ENCODE measurements around the gene LRP1B.
"Not testable (repeated sequence)": the region's sequence is repeated elsewhere in the genome, so short reads cannot be mapped to it uniquely, and the experiment has no call there.

Gene LRP1B

DNA sequence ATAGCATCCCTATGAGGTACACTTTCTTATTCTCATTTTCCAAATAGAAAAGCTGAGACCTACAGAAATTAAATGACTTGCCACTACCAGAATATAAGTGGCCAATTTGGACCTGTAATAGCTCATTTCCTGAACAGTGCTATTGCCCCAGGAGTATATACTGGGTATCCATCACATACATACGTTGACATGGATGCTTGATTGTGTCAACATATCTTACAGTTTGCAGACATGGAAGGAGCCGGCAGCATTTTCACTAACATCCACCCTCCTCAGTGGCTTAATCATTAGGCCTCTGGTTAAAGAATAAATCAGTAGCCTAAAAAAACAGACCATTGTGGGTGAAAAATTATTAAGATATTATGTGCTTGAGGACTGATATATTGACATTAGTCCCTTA is 829.3 kb downstream of the LRP1B start:
- DNase-seq (ENCODE audit: low read depth): no peak

DNA sequence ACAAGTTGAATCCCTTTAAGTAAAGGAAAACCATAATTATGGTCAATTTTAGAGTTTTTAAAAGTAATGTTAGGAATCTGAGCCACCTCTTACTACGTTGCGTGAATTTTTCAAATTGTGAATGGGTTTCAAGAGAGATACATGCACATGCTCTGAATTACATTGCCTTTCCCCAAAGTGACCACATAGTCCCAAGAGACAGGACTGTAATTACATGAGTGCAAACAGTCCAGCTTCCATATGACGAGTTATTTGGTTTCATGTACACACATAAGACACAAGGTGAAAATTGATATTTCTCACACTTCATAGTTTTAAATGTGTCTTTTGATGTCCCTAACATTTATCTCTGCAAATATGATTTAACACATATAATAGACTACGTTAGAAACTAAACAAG is 850.8 kb downstream of the LRP1B start:
- DNase-seq (ENCODE audit: low read depth): no peak

DNA sequence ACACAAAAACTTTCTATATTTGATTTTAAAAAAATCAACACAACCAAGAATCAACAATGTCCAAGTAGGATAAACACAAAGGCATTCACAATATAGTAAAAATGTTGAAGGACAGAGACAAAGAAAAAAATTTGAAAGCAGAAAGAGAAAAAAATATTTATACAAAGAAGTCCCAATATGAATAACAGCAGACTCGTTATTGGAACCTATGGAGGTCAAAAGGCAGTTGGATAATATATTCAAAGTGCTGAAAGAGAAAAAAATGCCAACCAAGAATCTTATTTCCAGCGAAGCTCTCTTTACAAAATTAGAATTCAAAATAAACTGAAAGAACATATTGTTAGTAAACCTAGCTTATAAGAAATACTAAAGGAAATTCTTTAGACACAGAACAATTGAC is 859.5 kb downstream of the LRP1B start:
- DNase-seq (ENCODE audit: low read depth): no peak

DNA sequence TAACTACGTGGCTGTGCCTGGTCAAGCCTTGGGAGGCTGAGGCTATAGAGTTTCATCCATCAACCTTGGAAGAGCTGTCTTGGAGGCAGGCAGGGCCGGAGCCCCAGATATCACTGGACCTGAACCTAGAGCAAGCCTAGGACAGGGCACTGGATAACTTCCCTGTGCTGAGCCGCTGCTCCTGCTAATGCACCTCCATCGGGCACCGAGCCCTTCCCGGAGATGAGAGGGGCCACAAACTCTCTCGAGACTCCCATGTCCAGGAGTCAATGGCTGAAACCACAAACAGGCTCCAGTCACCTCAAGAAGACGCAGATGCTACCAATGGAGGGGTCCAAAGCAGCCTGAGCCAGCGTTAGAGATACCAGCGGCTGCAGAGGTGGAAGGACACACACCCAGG is 866.0 kb downstream of the LRP1B start:
- DNase-seq (ENCODE audit: low read depth): no peak

DNA sequence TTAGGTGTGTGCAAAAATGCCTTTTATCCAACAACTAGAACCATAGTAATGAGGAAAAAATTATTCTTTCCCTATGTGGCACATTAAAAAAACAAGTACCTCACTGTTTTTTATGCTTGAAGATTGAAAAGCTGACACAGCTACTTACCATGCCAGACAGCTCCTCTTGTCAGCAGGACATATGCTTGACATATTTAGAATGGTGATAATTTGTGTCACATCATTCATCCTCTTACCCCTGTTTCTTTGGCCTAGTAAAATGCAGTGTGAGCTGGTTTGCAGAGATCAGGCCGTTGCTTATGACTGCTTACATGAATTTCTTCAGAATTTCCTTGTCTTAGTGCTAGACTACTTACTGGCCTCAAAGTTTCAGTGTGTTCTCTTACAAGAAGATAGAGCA is 869.9 kb downstream of the LRP1B start:
- no peak for DNase-seq (ENCODE audit: low read depth)

DNA sequence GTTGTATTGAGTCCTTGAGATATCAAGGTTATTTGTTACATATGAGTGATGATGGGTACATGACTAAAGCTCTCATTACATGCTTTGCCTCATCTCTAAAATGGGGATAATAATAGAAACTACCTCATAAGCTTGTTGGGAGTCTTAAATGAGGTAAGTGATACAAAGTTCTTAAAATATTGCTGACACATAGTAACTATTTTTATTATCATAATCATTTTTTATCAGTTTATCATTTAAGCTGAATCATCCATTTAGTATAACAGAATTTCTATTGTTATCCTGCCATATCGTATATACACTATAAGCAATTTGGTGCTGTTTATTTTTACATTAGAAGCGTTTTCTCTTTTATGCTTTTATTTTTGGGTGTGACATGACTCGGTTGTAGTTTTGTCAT is 871.1 kb downstream of the LRP1B start:
- DNase-seq (ENCODE audit: low read depth): no peak

DNA sequence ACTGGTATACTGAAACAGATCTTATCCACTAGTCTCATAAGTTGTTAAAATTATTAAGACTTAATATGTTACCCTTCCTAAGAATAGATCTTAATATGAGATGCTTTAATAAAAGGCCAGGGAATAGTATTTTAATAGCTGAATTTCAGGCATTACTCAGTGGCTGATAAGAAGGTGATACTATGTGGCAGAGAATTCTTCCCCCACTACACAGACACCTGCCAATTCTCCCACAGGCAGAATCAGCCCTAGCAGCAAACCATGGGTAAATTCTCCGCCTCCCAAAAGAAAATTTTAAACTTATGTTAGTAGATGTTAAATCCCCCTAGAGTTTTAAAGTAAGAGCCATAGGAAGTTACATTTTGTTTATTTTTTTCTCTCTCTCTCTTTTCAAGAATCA is 888.8 kb downstream of the LRP1B start:
- DNase-seq (ENCODE audit: low read depth): no peak

DNA sequence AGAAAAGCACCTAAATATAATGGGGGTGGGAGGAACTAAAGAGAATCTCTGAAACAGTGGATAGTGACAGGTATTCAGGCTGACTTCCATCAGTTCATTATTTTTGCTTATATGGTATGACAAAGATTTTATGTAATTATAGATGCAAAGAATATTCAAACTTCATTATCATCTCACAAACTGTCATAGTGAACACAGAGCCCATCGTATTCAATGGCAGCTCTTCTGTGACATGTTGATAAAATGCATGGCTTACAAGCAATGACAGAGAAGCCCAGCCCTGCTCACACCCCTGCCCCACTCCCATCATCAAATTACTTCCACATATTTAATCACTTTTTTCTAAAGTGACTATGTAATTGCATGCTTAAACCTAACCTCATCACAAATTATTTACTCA is 904.3 kb downstream of the LRP1B start:
- DNase-seq (ENCODE audit: low read depth): no peak

DNA sequence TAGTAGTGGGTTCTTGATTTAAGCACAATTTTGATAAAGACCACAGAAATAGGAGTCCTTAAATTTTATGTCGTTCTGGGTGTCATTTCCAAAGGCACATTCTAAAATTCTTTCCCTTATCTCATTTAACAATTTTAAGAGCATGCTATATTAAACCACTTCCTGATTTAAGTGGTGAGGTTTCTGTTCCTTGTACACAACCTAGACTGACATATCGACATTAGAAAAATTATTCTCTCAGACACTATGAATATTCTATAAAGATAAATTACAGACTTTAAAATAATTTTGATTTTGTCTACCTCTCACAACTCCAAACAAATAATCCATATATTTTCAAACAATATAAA is 923.8 kb downstream of the LRP1B start:
- DNase-seq (ENCODE audit: low read depth): no peak

DNA sequence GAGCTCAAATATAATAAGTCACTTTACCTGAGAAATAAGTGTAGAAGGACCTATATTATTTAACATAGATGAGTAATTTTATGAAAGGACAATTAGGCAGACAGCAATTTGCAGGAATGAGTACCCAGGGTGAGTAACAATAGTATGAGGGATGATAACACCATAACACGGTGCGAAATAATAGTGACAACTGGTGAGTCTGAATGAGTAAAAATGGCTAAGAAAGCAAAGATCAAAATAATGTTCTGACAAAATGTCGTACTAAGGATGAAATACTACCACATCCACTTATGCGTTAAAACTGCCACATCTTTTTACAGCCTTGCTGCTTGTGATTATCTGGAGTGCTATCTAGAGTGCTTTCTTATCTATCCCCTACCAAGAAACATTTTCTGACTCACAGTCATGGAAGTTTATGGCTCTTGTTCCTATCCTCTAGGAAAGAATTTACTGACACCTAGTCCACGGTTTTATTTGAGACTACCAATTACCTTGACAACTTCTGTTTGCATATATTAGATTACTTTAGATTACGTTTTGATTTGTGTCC is 929.7 kb downstream of the LRP1B start:
- no peak for DNase-seq (ENCODE audit: low read depth)

DNA sequence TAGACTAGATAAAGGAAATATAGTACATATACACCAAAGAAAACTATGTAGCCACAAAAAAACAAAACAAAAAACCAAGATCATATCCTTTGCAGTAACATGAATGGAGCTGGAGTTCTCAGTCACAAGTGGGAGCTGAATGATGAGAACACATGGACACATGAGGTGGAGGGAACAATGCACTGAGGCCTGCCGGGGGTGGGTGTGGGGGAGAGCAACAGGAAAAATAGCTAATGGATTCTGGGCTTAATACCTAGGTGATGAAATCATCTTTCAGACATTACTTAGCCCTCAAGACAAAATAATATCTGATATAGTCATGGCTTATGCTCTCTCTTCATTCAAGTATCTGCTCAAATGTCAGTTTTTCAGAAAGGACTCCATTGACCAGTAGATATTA is 930.6 kb downstream of the LRP1B start:
- no peak for DNase-seq (ENCODE audit: low read depth)

DNA sequence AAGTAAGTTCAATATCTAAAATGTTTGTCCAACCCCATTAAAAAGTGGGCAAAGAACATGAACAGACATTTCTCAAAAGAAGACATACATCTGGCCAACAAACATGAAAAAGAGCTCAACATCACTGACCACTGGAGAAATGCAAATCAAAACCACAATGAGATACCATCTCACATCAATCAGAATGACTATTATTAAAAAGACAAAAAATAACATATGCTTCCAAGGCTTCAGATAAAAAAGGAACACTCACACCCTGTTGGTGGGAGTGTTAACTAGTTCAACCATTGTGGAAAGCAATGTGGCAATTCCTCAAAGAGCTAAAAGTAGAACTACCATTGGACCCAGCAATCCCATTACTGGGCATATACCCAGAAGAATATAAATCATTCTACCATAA is 931.1 kb downstream of the LRP1B start:
- DNase-seq (ENCODE audit: low read depth): no peak

DNA sequence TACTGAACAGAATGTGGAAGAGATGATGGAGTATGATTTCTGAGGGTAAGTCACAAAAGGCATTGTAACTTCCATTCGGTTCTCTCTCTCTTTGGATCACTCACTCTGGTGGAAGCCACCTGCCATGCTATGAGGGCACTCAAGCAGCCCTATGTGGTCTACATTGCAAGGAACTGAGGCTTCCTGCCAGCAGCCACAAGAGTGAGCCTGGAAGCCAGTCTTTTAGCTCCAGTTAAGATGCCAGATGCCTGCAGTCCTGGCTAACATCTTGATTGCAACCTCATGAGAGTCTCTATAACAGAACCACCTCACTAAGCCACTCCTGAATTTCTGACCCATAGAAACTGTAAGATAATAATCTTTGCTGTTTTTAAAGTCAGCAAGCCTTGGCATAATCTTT is 935.7 kb downstream of the LRP1B start:
- DNase-seq (ENCODE audit: low read depth): no peak

DNA sequence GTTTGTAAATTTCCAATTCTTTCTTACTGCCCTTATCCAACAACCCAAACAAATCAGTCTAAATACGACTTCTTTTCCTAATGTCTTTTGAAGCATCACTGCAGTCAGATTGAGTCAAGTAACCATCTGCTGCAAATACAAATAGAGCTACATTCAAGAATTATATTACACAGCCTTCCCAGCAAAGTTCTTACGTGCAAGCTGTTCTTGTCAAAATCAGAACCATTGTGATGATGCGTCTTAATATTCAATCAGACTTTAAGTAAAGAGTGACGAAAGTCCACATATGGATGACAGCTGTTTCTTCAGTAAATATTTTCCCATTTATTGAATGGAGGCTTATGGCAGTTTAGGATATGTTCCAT is 943.8 kb downstream of the LRP1B start:
- peak; percentile 38 for DNase-seq (ENCODE audit: low read depth)

DNA sequence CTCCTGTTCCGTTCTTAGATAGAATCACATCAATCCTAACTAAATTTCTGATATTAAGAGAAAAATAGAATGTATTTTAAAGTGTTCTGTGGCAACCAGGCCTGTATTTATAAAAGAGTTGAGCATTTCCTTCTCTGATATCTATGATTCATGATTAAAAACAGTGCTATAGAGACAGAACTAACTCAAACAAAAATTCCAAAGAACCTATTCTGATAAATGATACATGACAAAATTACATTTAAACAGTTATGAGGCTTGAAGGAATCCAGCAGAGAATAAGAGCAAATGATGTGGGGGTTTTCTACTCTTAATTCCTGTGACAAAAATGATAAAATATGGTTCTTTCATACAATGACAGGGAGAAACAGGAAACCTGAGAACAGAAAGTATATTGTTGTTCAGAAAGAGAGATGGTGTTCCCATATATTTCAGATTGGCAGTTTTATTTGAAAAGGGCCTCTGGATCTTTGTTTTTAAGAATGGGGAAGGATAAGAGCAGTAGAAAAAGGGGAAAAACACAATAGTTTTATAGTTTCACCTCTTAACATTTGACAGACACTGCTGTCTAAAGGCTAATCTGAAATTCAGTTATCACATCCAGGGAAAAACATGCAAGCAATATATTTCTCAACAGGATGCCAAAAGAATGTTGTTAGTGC is 944.3 kb downstream of the LRP1B start:
- no peak for DNase-seq (ENCODE audit: low read depth)

DNA sequence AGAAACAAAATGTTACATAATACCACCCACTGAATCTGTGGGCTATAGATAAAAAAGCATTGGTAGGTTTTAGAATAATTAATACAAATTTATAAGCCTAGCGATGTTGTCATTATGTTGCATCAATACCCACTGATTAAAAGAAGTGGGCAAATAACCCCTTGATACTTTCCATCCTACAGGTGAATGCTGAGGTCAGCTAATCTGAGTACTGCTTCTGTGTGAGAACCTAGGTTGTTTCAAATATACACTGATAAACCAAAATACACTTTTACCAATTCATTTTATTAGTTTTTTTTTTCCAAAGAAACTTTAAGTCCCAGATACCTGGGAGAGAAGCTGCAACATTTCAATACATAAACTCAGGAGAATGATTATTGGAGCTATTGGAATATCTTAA is 948.6 kb downstream of the LRP1B start:
- no peak for DNase-seq (ENCODE audit: low read depth)

DNA sequence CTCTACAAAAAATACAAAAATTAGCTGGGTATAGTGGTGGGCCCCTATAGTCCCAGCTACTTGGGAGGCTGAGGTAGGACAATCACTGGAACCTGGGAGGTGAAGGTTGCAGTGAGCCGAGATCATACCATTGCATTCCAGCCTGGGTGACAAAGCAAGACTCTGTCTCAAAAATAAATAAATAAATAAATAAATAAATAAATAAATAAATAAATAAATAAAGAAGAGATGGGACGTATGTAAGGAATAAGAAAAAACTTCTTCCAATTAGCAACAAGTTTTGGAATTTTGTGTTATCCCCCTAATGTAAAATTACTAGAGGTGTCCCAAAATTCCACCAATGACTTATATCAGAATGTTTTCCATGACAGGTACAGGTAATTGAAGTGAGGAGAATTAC is 961.7 kb downstream of the LRP1B start:
- DNase-seq (ENCODE audit: low read depth): not testable (repeated sequence)

DNA sequence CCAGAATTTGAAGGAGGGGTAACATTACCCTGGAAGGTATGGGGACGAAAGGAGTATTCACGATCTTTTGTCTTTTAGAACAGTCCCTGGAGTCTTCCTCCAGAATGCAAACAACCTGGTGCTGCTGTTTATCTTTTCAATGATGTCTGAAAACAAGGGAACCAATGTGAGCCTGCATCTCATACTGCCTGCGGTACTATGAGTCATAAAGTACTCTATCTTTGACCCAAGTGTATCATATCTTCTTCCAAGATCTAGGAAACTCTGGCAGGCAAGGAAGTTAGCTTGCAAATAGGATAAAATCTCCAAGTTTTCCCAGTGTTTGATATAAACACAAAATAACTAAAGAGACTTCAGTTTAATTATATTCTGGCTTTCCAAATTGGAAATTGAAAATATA is 968.5 kb downstream of the LRP1B start:
- DNase-seq (ENCODE audit: low read depth): no peak

DNA sequence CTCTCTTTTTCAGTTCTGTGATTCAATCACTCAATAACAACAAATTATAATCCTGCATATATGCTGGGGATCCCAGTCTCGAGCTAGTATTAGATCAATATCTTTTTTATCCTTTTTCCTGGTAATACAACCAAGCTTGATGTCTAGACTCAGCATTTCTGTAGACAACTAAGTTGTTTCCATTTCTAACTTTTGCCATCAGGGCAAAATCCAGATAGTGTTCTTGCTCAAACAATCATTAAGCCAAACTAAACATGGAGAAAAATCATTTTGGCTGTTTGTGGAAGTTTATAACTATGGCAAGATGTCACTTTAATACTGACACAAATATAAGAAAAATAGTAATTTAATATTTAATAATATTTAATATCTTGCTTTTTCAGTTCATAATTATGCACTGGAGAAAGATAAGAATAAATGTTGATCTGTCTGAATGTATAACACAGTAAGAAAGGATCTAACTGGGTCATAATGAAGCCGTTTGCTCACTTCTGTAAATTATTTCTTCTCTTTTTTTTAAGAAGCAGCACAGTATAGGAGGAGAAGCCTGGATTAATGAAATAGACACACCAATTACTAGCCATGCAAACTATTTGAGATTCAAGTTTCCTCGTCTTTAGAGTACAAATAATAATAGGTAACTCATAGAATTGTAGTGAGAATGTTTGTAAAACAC is 979.1 kb downstream of the LRP1B start:
- DNase-seq (ENCODE audit: low read depth): no peak

DNA sequence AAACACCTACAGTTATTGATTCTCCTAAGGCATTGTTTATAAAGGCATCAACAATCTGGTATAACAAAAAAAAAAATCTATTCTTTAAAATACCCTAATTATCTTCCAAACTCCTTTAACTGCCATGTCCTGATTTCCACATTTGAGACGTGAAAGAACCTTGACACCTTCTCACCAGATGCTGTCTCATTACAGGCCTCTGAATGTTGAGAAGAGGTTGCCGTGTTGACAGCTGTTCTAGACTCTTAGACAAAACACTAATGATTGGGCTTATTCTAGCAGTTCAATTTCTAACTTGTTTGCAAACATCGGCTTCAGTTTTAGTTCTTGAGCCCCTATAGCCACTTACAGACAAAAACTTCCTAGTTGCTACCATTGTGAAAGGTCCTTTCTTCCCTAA is 988.8 kb downstream of the LRP1B start:
- DNase-seq (ENCODE audit: low read depth): no peak

DNA sequence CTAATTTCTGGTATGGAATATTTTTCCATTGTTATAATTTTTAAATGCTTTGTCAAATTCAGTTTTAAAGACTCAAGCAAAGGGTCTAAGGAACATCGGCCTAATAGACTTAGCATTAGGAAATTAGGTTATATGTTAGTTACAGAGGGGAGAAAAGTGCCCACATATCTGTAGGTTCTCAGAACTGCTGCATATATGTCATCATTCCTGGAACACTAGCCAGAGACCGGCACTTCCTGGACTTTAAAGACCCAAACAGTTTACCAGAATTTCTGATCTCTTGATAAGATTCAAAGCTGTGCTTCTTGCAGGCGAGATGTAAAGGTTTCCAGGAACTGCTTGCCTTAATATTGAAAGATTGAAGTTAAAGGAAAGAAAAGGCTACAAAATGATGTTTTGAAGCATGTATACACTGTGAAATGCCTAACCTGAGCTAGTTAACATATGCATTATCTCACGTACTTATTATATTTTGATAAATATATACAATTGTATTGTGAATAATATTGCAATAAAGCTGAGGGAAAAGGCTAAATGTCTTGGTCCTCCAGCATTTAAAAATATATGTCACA is 993.6 kb downstream of the LRP1B start:
- DNase-seq (ENCODE audit: low read depth): no peak

DNA sequence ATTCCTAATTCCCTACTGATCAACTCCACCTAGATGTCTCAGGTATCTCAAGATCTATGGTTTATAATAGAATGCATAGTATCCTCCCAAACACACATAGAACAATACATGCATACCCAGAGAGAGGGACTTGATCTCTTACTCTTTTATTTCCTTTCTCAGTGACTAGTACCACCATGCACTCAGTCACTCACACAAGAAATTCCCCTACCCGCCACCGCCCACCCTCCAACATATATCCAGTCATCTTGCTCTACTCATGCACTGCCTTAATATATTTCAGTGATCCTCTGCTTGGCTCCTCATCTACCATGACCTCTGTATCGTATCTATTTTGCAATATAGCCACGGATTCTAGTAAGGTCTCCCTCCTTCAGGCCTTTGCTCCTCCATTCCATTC is 996.9 kb downstream of the LRP1B start:
- DNase-seq (ENCODE audit: low read depth): no peak

DNA sequence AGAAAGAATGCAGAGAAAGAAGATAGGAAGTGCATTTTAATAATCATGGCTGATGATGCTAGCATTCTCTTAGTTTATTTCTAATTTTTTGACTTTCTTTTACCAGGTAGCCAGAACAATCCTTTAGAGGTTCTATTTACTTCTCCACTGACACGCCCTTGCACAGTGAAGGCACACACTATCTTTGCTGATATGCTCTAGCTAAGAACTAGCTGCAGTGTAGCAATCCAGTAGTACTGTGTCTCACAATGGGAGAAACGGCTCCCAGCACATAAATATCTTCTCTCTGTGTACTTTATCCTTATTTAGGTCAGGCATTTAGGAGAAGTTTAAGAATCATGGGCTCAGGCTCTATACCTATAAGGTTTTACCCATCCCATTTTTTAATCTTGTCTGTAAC is 1005.4 kb downstream of the LRP1B start:
- DNase-seq (ENCODE audit: low read depth): no peak

DNA sequence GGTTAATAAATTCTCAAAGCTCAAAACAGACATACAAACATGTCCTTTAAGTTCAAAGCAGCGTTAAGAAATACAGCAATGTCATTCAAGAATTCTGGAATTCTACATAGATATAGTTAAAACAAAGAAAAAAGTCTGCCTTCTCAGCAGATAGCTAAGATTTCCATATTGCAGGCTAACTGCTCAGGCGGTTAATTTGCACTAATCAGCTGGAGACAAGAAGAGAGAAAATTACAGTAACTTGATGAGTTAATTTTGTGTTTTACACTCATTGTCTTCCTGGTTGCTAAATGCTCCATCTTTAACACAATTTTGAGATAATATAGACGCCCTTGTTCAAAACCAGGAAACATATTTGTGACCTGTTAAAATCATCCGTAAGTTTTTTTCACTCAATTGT is 1012.0 kb downstream of the LRP1B start:
- no peak for DNase-seq (ENCODE audit: low read depth)

All from fibroblast of the conjunctiva (primary cell).